Fibroblast of lung (primary cell): ENCODE results near the gene ACVR1B.

ENCODE experiments used
- CTCF ChIP-seq, 2 donors: IDR thresholded peaks in 1 of 2; conservative IDR thresholded peaks in 1 of 2; 1 replicate in 1 of 2; 2 replicates in 1 of 2; pipeline ENCODE4 v1.5.1; 2011 to 2012; ENCODE audit warnings: low read length in 2 of 2, control low read depth in 1 of 2, inconsistent platforms in 1 of 2, low read depth in 1 of 2, mild to moderate bottlenecking in 1 of 2
- EZH2 ChIP-seq: IDR thresholded peaks from 2 replicates; pipeline ENCODE4 v1.5.1; 2012; ENCODE audit warnings: low read length, control low read depth, mild to moderate bottlenecking; ENCODE audit errors: missing control alignments

GRCh38 chr12:52014567-52015530 lies 63.4 kb downstream of the ACVR1B start:
- TF ChIP-seq CTCF (conservative IDR thresholded peaks at IDR 0.05 in 1 of 2, IDR thresholded peaks at IDR 0.05 in 1 of 2; ENCODE audit: low read depth in 1 of 2, low read length in 2 of 2) (no peak), EZH2 (no peak)
